Subcutaneous abdominal adipose tissue (tissue), 5 donors: Measurements from ENCODE around the gene PRDM16.

ENCODE experiments used
- H3K27ac ChIP-seq: one replicate; pipeline ENCODE4 v1.7.0; 2013; ENCODE audit warnings: low read depth, mild to moderate bottlenecking, inconsistent platforms, low read length, moderate library complexity
- H3K27me3 ChIP-seq, 5 donors: one replicate each; pipeline ENCODE4 v1.7.0; 2013; ENCODE audit warnings: low read length in 5 of 5, inconsistent platforms in 1 of 5; ENCODE audit not compliant: control insufficient read depth in 5 of 5, insufficient read depth in 4 of 5
- H3K36me3 ChIP-seq, 5 donors: one replicate each; pipeline ENCODE4 v1.7.0; 2013; ENCODE audit warnings: low read length in 5 of 5; ENCODE audit not compliant: control insufficient read depth in 5 of 5, insufficient read depth in 5 of 5
- H3K4me1 ChIP-seq, 5 donors: one replicate each; pipeline ENCODE4 v1.7.0; 2013; ENCODE audit warnings: low read length in 5 of 5, mild to moderate bottlenecking in 3 of 5, moderate library complexity in 1 of 5; ENCODE audit not compliant: control insufficient read depth in 5 of 5, insufficient read depth in 5 of 5
- H3K4me3 ChIP-seq, 5 donors: one replicate each; pipeline ENCODE4 v1.7.0; 2013; ENCODE audit warnings: low read length in 5 of 5, low read depth in 1 of 5
- H3K9ac ChIP-seq, 5 donors: one replicate each; pipeline ENCODE4 v1.7.0; 2013; ENCODE audit warnings: low read length in 5 of 5, mild to moderate bottlenecking in 4 of 5, moderate library complexity in 3 of 5
- H3K9me3 ChIP-seq, 5 donors: one replicate each; pipeline ENCODE4 v1.7.0; 2013; ENCODE audit warnings: low read length in 5 of 5; ENCODE audit not compliant: control insufficient read depth in 5 of 5
- donor health status: healthy.
- donor health status: healthy.
- donor health status: healthy.
- donor health status: healthy.
- donor health status: healthy.

The PRDM16 gene

DNA sequence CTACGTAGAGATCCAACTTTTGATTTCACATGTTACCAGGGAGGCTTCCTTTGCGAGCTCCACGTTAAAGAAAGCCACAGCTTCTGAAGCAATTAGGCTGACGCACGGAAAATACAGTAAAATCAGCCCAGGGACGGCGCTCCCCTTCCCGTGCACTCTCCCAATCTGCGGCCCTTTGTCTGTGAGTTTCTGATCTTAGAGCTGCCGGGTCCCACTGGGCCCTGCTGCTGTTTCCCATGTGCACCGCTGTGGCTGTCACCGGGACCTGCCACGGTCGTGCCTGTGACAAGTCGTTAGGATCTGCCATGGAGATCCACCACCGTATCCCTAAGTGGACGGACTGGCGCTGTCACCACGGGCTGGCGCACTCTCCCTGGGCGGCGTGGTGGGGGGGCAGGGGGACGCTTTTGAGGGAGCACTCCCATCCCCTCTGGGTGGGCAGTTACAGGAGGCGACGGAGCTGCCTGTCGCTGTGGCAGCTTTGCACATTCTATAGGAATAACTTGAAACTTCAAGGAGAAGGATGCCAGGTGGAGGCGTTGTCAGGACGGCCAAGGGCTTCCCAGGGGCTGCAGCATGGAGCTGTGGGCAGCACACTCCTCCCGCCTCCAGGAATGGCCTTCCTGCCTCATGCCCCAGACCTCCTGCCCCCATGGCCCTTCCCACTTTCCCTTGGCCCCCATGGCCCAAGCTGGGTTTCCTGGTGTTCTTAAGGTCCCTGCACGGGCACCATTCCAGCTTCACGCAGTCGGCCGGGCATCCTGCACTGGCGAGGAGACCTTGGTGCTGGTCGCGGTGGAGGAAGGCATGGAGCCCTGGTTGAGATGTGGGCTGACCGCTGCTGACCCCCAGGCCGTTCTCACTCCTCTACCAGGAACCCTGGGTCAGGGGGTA is 85.1 kb downstream of the PRDM16 start:
- H3K36me3 ChIP-seq = no peaks in the 10 kb centered on the region
- H3K9me3 ChIP-seq = no peaks in the 10 kb centered on the region
- peaks cover 10 to 53% (median 33%) of the 10 kb centered on the region in 5 donors for H3K27me3 ChIP-seq
- no peak overlapping the region for H3K27ac ChIP-seq
- no peak overlapping the region for H3K4me3 ChIP-seq
- no peak overlapping the region for H3K9ac ChIP-seq
- H3K4me1 ChIP-seq = no peaks in the 10 kb centered on the region

DNA sequence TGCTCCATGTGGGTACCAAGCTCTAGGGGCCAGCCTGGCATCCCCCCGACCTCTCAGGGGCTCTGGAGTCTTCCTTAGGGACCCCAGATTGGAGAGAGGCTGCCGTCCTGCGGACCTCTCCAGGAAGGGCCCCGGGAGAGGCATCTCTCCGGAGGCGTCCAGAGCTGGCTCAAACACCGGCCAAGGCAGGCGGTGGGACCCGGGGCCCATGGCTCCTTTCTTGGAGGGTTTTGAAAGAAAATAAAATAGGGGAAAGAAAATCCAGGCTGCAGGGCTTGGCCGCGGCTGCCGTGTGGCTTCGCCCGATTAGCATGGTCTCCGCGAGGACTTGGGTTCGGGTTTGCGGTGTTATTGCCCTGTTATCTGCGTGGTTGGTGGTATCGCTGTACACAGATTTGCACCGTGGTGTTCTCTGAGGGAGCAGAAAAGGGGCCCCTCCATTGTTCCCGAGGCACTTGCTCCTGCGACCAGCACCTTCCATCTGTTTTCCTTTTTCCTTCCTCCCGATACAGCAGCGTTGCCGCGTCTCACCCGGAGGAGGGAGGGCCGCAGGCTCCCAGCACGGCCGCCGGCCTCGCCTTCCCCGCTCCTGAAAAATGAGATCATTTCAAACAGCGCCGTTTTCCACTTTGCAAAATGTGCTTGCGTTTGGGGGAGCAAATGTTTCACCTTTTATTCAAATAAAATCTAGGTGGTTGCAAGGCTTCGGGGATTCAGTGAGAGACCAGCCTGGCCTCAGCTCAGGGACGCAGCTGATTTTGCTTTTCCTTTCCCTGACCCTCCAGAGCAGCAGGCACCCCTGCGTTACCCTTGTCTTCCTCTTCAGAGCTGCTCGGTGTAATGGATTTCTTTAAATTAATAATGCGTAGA is 86.3 kb downstream of the PRDM16 start:
- Histone ChIP-seq H3K4me1 (no peaks in the 10 kb centered on the region), H3K36me3 (no peaks in the 10 kb centered on the region), H3K4me3 (no peak overlapping the region), H3K9me3 (no peaks in the 10 kb centered on the region), H3K27me3 (peaks cover 10 to 46% (median 33%) of the 10 kb centered on the region in 5 donors), H3K9ac (peak overlapping the region in 1 of 5 donors; percentile 14), H3K27ac (no peak overlapping the region)

DNA sequence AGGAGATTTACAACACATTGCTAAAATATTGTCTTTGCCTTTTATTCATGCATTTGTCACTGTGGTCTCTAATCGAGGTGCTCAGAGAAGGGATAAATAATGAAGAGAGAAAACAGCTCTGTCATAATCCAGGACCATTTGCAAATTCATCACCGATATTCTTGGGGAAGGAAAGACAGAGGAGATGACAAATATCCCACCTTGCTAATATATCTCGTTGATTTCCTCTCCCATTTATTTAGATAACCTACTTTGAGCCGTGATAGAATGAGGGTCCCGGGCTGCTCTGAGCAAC is 86.9 kb downstream of the PRDM16 start:
- H3K36me3 ChIP-seq = no peaks in the 10 kb centered on the region
- no peaks in the 10 kb centered on the region for H3K9me3 ChIP-seq
- H3K9ac ChIP-seq = no peak overlapping the region
- H3K4me1 ChIP-seq = no peaks in the 10 kb centered on the region
- peaks cover 13 to 52% (median 38%) of the 10 kb centered on the region in 5 donors for H3K27me3 ChIP-seq
- no peak overlapping the region for H3K27ac ChIP-seq
- H3K4me3 ChIP-seq = no peak overlapping the region

DNA sequence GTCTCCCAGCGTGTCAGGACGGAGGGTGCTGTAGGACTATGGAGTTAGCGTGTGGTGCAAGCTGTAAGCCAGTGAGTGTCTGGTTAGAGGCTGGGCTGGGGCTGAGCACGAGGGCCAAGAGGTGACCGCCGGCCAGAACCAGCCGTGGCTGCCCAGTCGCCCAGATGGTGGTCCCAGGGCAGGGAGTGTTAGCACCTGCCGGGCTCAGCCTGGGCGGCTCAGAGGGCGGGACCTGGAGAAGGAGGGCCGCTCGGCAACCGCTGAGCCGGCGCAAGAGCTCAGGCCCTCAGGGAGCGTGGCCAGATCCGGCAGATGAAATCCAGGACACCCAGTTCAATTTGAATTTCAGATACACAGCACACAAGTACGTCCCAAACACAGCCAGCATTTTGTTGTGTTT is 87.9 kb downstream of the PRDM16 start:
- H3K9me3 ChIP-seq = no peaks in the 10 kb centered on the region
- no peaks in the 10 kb centered on the region for H3K36me3 ChIP-seq
- no peak overlapping the region for H3K27ac ChIP-seq
- H3K9ac ChIP-seq = no peak overlapping the region
- no peak overlapping the region for H3K4me3 ChIP-seq
- H3K4me1 ChIP-seq = no peaks in the 10 kb centered on the region
- peaks cover 17 to 52% (median 43%) of the 10 kb centered on the region in 5 donors for H3K27me3 ChIP-seq

DNA sequence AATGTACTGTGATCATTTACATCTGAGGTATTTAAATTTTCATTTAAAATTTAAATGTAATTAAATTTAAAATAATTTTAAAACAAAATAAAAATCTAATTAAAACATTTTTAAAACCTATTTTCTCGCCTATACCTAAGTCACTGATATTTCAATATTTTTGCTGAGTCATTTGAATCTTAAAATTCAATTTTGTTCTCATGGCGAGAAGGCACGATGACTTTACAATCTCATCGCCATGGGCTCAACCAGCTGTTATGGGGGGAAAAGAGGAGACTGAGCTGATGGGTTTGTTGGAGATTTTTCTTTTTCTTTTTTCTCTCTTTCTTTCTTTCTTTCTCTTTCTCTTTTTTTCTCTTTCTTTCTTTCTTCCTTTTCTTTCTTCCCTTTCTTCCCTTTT is 89.3 kb downstream of the PRDM16 start:
- peaks cover 17 to 56% (median 48%) of the 10 kb centered on the region in 5 donors for H3K27me3 ChIP-seq
- no peak overlapping the region for H3K4me3 ChIP-seq
- H3K9me3 ChIP-seq = no peaks in the 10 kb centered on the region
- H3K27ac ChIP-seq = no peak overlapping the region
- no peaks in the 10 kb centered on the region for H3K36me3 ChIP-seq
- H3K9ac ChIP-seq = no peak overlapping the region
- H3K4me1 ChIP-seq = no peaks in the 10 kb centered on the region

DNA sequence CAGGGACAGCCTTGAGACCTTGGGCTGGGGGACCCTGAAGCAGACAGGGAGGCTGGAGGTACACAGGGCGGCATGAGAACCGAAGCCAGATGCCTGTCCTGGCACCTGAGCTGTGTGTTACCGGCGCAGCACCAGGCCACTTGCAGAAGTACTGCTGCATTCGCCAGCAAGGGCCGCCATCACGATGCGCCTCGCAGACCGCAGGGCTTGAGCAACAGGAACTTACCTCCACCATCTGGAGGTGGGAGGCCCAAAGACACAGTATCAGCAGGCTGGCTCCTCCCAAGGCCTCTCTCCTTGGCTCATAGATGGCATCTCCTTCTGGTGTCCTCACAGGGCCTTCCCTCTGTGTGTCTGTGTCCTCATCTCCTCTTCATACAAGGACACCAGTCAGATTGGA is 90.1 kb downstream of the PRDM16 start:
- Histone ChIP-seq H3K9me3 (no peaks in the 10 kb centered on the region), H3K27ac (no peak overlapping the region), H3K9ac (no peak overlapping the region), H3K27me3 (peaks cover 17 to 53% (median 42%) of the 10 kb centered on the region in 5 donors), H3K4me1 (no peaks in the 10 kb centered on the region), H3K36me3 (no peaks in the 10 kb centered on the region), H3K4me3 (no peak overlapping the region)

DNA sequence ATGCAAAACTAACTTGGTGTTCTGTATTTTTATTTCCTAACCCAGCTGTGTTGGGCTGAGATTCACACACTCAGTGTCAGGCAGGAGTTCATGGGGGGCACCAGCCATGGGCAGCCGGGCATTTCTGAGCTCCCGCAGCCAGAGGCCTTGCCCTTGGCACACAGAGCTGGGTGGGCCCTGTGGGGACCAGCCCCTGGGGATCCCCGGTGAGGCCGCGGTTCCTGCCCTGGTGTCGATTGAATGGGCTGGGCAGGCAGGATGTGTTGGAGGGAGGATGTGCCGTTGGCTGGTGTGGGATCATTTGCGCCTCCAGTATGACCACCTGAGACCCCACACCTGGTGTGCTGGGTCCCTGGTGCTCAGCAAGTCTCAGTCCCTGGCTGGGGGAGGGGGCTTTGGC is 91.0 kb downstream of the PRDM16 start:
- Histone ChIP-seq H3K9ac (no peak overlapping the region), H3K27ac (no peak overlapping the region)

DNA sequence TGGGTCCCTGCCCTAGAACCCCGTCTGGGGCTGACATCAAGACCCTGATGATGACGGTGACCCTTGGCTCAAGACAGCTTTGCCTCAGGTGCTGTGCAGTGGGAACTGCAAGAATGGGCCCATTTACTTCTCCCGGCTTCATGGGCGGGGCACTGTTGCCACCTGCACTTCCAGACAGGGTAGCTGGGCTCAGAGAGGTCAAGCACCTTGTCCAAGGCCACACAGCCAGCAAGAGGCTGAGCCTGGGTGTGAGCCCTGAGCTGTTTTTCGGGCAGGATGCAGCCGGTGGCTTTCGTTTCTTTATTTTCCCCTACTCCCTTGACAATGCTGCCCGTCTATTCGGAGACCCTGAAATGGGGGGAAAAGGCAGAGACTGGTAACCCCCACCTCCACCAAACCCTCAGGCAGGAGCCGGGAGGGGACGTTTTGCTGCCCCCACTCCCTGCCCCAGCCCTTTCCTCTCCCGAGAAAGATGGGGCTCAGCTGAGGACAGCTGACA is 91.7 kb downstream of the PRDM16 start:
- Histone ChIP-seq H3K4me1 (peaks cover 0 to 6% (median 0%) of the 10 kb centered on the region in 5 donors), H3K4me3 (no peak overlapping the region), H3K9ac (no peak overlapping the region), H3K36me3 (no peaks in the 10 kb centered on the region), H3K27me3 (peaks cover 15 to 39% (median 26%) of the 10 kb centered on the region in 5 donors), H3K9me3 (no peaks in the 10 kb centered on the region), H3K27ac (no peak overlapping the region)

More for the DNA sequence above, 91.0 kb downstream of the PRDM16 start:
- peaks cover 17 to 44% (median 33%) of the 10 kb centered on the region in 5 donors for H3K27me3 ChIP-seq
- no peaks in the 10 kb centered on the region for H3K36me3 ChIP-seq
- H3K9me3 ChIP-seq = no peaks in the 10 kb centered on the region
- no peak overlapping the region for H3K4me3 ChIP-seq
- H3K4me1 ChIP-seq = peaks cover 0 to 4% (median 0%) of the 10 kb centered on the region in 5 donors

DNA sequence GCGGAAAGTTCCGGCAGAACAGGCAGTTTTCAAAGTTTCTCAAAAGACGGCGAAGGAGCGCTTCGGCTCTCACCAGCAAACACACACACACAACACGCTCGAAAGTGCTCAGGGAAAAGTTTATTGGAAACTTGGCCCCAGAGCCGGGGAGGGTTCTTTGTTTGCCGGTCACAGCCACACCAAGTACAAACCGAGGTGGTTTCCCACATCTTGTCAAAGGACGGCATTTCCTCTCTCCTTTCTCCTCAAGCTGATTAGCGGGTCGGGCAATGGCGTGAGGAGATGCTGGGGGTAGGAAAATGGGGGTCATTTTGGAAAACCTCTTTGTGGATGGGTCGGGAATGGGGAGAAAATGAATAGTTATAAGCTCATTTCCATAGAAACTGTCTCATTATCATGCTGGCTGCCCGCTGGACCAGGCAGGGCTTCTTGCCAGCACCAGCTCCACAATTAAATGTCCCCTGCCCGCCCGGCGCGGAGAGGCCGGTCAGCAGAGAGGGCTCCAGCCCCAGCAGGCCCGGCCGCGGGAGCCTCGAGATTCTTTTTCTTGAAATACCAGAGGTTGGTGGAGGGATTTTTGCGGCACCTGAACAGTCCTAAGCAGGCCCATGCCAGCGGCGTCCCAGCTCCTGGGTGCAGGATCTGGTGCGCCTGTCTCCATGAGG is 92.3 kb downstream of the PRDM16 start:
- H3K27ac ChIP-seq = no peak overlapping the region
- H3K9ac ChIP-seq = no peak overlapping the region
- no peaks in the 10 kb centered on the region for H3K36me3 ChIP-seq
- peaks cover 0 to 6% (median 0%) of the 10 kb centered on the region in 5 donors for H3K4me1 ChIP-seq
- no peak overlapping the region for H3K4me3 ChIP-seq
- no peaks in the 10 kb centered on the region for H3K9me3 ChIP-seq
- H3K27me3 ChIP-seq = peaks cover 15 to 38% (median 26%) of the 10 kb centered on the region in 5 donors
